HG02973 (cell line): ENCODE measurements around the gene SLC16A2.

ENCODE experiments used
- ATAC-seq: cut with Tn5 transposase; IDR thresholded peaks from one replicate; pipeline ENCODE4 v1.9.1; 2021; ENCODE audit warnings: moderate library complexity; ENCODE audit not compliant: unreplicated experiment

SLC16A2 gene

DNA sequence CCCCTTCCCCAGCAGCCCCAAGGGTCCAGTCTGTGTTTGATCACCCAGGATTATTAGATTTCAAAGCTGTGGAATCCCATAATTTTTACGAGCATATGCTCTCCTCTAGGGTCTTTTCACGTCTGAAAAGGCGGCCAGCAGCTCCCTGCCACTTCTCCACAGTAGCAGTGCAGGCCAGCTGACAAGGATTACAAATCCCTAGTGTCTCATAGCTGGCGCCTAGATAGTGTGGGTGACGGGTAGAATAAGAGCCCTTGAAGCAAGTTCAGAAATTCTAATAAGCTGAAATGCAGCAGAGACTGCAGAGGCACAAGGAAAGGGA lies 113.8 kb downstream of the SLC16A2 start:
- ATAC-seq, result peak; percentile 5

GRCh38 chrX:74535408-74536151 lies 114.3 kb downstream of the SLC16A2 start:
- ATAC-seq, result peak; percentile 30

GRCh38 chrX:74536152-74536831 lies 115.0 kb downstream of the SLC16A2 start:
- peak; percentile 46 for ATAC-seq

GRCh38 chrX:74536832-74537371 lies 115.6 kb downstream of the SLC16A2 start:
- ATAC-seq, result no peak

DNA sequence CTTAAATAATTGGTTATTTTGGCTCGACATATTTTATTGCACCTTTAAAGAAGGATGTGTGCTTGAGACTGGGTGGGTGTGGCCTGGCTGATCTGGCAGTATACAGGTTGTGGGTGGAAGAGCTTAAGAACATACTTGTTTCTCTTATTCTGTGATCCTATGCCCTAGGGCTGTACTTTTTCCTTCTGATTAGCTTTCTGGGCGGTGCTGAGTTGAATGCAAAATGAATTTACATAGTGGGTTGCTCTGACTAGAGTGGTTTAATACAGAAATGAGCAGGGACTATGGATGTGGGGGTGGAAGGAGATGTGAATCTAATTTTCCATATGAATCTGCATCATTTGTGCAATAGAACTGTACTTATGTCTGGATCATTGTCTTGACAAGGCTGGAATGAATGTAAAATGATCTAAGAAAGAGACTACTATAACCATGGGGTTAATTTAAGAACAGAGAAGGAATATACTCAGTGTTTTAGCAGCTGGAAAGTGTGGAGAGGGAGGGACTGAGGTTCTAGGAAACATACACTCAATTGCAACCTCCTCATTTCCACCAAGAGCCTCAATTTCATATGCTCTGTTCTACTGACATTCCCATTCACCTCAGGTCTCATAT lies 119.4 kb downstream of the SLC16A2 start:
- ATAC-seq, result no peak

- no peak for ATAC-seq
Measured at GRCh38 chrX:74545880-74546523, 124.7 kb downstream of the SLC16A2 start.

- ATAC-seq, result no peak
Measured at GRCh38 chrX:74546984-74547383, 125.7 kb downstream of the SLC16A2 start.

- ATAC-seq, result peak; percentile 84
Measured at GRCh38 chrX:74550295-74550802, 129.1 kb downstream of the SLC16A2 start.

DNA sequence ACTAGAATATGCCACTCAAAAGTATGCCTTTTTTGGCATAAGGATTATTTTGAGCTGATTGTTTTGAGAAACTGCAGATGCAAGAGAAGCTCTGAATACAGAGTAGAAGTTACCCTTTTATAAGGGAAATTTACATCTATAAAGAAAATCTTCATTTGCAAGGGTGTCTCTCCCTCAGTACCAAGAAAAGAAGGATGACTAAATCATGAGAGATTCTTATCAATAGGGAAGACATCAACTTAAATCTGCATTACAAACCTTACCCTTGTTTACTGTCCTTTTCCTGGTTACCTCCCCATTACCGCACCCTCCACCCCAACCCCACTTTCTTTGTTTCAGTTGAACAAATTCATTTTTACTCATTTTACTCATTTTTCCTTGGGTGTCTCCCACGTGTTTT lies 130.6 kb downstream of the SLC16A2 start:
- no peak for ATAC-seq

- no peak for ATAC-seq
Measured at GRCh38 chrX:74557378-74557777, 136.1 kb downstream of the SLC16A2 start.

- no peak for ATAC-seq
Measured at GRCh38 chrX:74578137-74578536, 156.8 kb downstream of the SLC16A2 start.

- no peak for ATAC-seq
Measured at GRCh38 chrX:74579597-74580198, 158.4 kb downstream of the SLC16A2 start.
